ENCODE measurements around the gene LINS1. TPM values are rescaled to one million over a fixed set of nuclear protein-coding genes. Genes with fewer than 3 reads are reported as not detected.

LINS1 gene
- total RNA-seq, 1 donor from 2014 or later: 16.2 TPM

- H3K27me3 Mint-ChIP-seq: no peaks in the 10 kb centered on the region
- DNase-seq (ENCODE audit: extremely low spot score, unreplicated experiment): no peak
- no peak overlapping the region for H3K4me3 Mint-ChIP-seq
- no peak for TF ChIP-seq CTCF (conservative IDR thresholded peaks at IDR 0.05)
- no peak overlapping the region for H3K27ac Mint-ChIP-seq
- peaks cover 22% of the 10 kb centered on the region for H3K36me3 Mint-ChIP-seq
- H3K4me1 Mint-ChIP-seq (ENCODE audit: unreplicated experiment): no peaks in the 10 kb centered on the region
- H3K9me3 Mint-ChIP-seq: no peaks in the 10 kb centered on the region
Observed at GRCh38 chr15:100631831-100632230, 29.8 kb upstream of the LINS1 start.

DNA sequence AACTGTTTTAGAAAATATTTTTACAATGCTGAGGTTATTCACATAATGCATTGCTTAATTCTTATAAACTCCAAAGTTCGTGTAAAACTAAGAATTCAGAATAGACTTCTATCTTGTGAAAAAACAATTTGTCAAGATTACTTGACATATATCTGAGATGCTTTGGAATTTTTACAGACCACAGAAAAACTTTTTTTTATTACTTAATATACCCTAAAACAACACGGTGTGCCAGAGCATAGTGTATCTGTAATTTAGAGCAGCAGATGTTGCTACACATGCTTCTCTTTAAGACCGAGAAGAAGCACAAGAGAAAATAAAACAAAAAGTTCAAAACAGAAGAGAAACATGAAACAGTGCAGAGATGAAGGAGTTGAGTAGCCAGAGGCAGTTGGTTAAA is 26.8 kb upstream of the LINS1 start:
- no peak for DNase-seq (ENCODE audit: extremely low spot score, unreplicated experiment)
- no peak for TF ChIP-seq CTCF (conservative IDR thresholded peaks at IDR 0.05)
- no peaks in the 10 kb centered on the region for H3K4me1 Mint-ChIP-seq (ENCODE audit: unreplicated experiment)
- no peak overlapping the region for H3K4me3 Mint-ChIP-seq
- H3K36me3 Mint-ChIP-seq: peaks cover 18% of the 10 kb centered on the region
- no peaks in the 10 kb centered on the region for H3K27me3 Mint-ChIP-seq
- H3K9me3 Mint-ChIP-seq: no peaks in the 10 kb centered on the region
- no peak overlapping the region for H3K27ac Mint-ChIP-seq

DNA sequence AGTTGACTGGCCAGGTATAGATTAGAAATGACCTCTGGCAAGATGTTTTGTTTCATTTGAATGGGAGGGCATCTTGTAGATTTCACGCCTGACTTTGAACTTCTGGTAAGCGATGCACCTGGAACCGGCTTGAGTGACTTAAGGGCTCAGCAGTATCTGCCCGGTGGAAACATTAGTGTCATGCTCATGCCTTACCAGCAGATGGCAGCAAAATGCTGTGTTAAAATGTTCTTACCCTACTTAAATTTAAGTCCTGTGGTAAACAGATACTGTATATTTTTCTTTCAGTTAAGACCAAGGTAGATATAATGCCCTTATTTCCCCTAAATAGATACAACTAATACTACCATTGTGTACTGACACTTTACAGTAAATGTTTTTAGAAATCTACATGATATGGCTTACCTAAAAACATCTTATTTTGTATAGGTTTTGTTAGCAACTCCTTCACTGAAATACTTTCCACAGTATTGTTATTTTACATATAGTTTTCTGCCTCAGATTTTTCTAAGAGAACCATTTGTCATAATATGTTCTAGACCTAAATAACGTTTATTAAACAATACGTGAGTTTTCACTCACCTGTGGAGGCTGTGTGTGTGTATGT is 25.9 kb upstream of the LINS1 start:
- DNase-seq (ENCODE audit: extremely low spot score, unreplicated experiment): no peak
- peaks cover 17% of the 10 kb centered on the region for H3K36me3 Mint-ChIP-seq
- peak; percentile 92 for TF ChIP-seq CTCF (conservative IDR thresholded peaks at IDR 0.05)
- H3K4me1 Mint-ChIP-seq (ENCODE audit: unreplicated experiment): no peaks in the 10 kb centered on the region
- H3K27ac Mint-ChIP-seq: no peak overlapping the region
- no peak overlapping the region for H3K4me3 Mint-ChIP-seq
- no peaks in the 10 kb centered on the region for H3K9me3 Mint-ChIP-seq
- no peaks in the 10 kb centered on the region for H3K27me3 Mint-ChIP-seq

- Mint-ChIP-seq H3K4me3 (no peak overlapping the region), H3K27me3 (no peaks in the 10 kb centered on the region), H3K9me3 (no peaks in the 10 kb centered on the region), H3K36me3 (peaks cover 27% of the 10 kb centered on the region), H3K4me1 (ENCODE audit: unreplicated experiment) (no peaks in the 10 kb centered on the region), H3K27ac (no peak overlapping the region)
- no peak for DNase-seq (ENCODE audit: extremely low spot score, unreplicated experiment)
- TF ChIP-seq CTCF (conservative IDR thresholded peaks at IDR 0.05): no peak
Observed at GRCh38 chr15:100623301-100623700, 21.3 kb upstream of the LINS1 start.

GRCh38 chr15:100616700-100617099 is 14.7 kb upstream of the LINS1 start:
- no peak overlapping the region for H3K4me3 Mint-ChIP-seq
- no peak overlapping the region for H3K27ac Mint-ChIP-seq
- H3K4me1 Mint-ChIP-seq (ENCODE audit: unreplicated experiment): no peaks in the 10 kb centered on the region
- no peaks in the 10 kb centered on the region for H3K27me3 Mint-ChIP-seq
- no peak for TF ChIP-seq CTCF (conservative IDR thresholded peaks at IDR 0.05)
- H3K9me3 Mint-ChIP-seq: no peaks in the 10 kb centered on the region
- no peak for DNase-seq (ENCODE audit: extremely low spot score, unreplicated experiment)
- H3K36me3 Mint-ChIP-seq: peaks cover 26% of the 10 kb centered on the region

DNA sequence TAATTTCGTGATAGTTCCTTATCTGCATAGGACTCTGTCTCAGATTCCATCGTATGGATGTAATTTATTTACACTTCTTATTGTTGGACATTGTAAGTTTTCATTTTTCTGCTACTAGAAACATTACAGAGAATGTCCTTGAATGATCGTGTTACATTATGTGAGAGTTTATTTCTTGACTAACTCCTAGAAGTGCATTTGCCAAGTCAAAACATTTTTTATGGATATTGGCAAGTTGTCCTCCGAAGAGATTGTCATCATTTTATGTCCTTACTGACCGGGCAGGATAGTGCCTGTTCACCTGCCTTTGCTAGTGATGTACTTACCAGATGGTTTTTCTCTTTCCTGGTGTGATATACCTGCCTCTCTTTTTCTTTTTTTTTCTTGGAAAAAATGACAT is 13.8 kb upstream of the LINS1 start:
- H3K27me3 Mint-ChIP-seq: no peaks in the 10 kb centered on the region
- H3K36me3 Mint-ChIP-seq: peaks cover 23% of the 10 kb centered on the region

More for the DNA sequence above, 13.8 kb upstream of the LINS1 start:
- TF ChIP-seq CTCF (conservative IDR thresholded peaks at IDR 0.05): no peak
- no peaks in the 10 kb centered on the region for H3K9me3 Mint-ChIP-seq
- H3K4me3 Mint-ChIP-seq: no peak overlapping the region
- no peaks in the 10 kb centered on the region for H3K4me1 Mint-ChIP-seq (ENCODE audit: unreplicated experiment)
- DNase-seq (ENCODE audit: extremely low spot score, unreplicated experiment): no peak
- no peak overlapping the region for H3K27ac Mint-ChIP-seq

Measured in type B pancreatic cell (in vitro differentiated cells).